MM.1S (cell line): Measurements from ENCODE around the gene SHISA6.

ENCODE experiments used
- DNase-seq: peaks from one replicate; pipeline ENCODE4 v3.0.0-alpha.2; 2015
- H2AFZ ChIP-seq: fragments of 300-600 bp; sonication (generic); 2 replicates; pipeline ENCODE4 v1.6.0; 2016; ENCODE audit warnings: antibody characterized with exemption, low read length
- H3F3A ChIP-seq: fragments of 300-600 bp; sonication (generic); 2 replicates; pipeline ENCODE4 v1.6.1; 2016; ENCODE audit warnings: mild to moderate bottlenecking, antibody characterized with exemption, low read length, moderate library complexity, mixed read lengths; ENCODE audit not compliant: insufficient read depth
- H3K27ac ChIP-seq: fragments of 300-600 bp; sonication (generic); 2 replicates; pipeline ENCODE4 v1.5.1; 2016; ENCODE audit warnings: mild to moderate bottlenecking, low read length
- H3K27me3 ChIP-seq: fragments of 300-600 bp; sonication (generic); replicated peaks from 2 replicates; pipeline ENCODE4 v1.6.0; 2016; ENCODE audit warnings: low read length; ENCODE audit not compliant: insufficient read depth
- H3K36me3 ChIP-seq: fragments of 300-600 bp; sonication (generic); replicated peaks from 2 replicates; pipeline ENCODE4 v1.6.1; 2016; ENCODE audit warnings: mild to moderate bottlenecking, low read length, mixed read lengths; ENCODE audit not compliant: insufficient read depth
- H3K4me1 ChIP-seq: fragments of 300-600 bp; sonication (generic); 2 replicates; pipeline ENCODE4 v1.6.1; 2016; ENCODE audit warnings: low read length, mixed read lengths
- H3K4me2 ChIP-seq: fragments of 300-600 bp; sonication (generic); 2 replicates; pipeline ENCODE4 v1.6.0; 2016; ENCODE audit warnings: low read depth, low read length
- H3K4me3 ChIP-seq: fragments of 300-600 bp; sonication (generic); 2 replicates; pipeline ENCODE4 v1.5.1; 2016; ENCODE audit warnings: low read length, mixed read lengths
- H3K79me2 ChIP-seq: fragments of 300-600 bp; sonication (generic); 2 replicates; pipeline ENCODE4 v1.6.1; 2016; ENCODE audit warnings: mixed run types, low read length, mixed read lengths
- H3K9ac ChIP-seq: fragments of 300-600 bp; sonication (generic); 2 replicates; pipeline ENCODE4 v1.6.1; 2016; ENCODE audit warnings: low read length, mixed read lengths
- H3K9me2 ChIP-seq: fragments of 300-600 bp; sonication (generic); replicated peaks from 2 replicates; pipeline ENCODE4 v1.6.1; 2016; ENCODE audit warnings: mild to moderate bottlenecking, low read length, mixed read lengths; ENCODE audit not compliant: insufficient read depth
- H3K9me3 ChIP-seq: fragments of 300-600 bp; sonication (generic); replicated peaks from 2 replicates; pipeline ENCODE4 v1.6.1; 2016; ENCODE audit warnings: mild to moderate bottlenecking, low read length, mixed read lengths; ENCODE audit not compliant: insufficient read depth
- H4K20me1 ChIP-seq: fragments of 300-600 bp; sonication (generic); 2 replicates; pipeline ENCODE4 v1.6.1; 2016; ENCODE audit warnings: mild to moderate bottlenecking, low read length, moderate library complexity, mixed read lengths; ENCODE audit not compliant: insufficient read depth
- CTCF ChIP-seq: fragments of 300-600 bp; sonication (generic); IDR thresholded peaks from 2 replicates; pipeline ENCODE4 v1.5.1; 2016; ENCODE audit warnings: antibody characterized with exemption, low read length, mixed read lengths
- EZH2 ChIP-seq: fragments of 300-600 bp; sonication (generic); optimal IDR thresholded peaks from 2 replicates; pipeline ENCODE3; 2017; ENCODE audit warnings: low read depth, mild to moderate bottlenecking, antibody characterized with exemption, low read length, mixed read lengths
- EZH2phosphoT487 ChIP-seq: fragments of 300-600 bp; sonication (generic); IDR thresholded peaks from 2 replicates; pipeline ENCODE4 v1.6.1; 2018; ENCODE audit warnings: antibody characterized with exemption, low read length

The SHISA6 gene

GRCh38 chr17:11545696-11546095 lies 304.7 kb downstream of the SHISA6 start:
- no peak overlapping the region for H3K4me3 ChIP-seq
- no peak overlapping the region for H2AFZ ChIP-seq
- no peaks in the 10 kb centered on the region for H3K79me2 ChIP-seq
- H3K36me3 ChIP-seq: no peaks in the 10 kb centered on the region
- no peak overlapping the region for H3K27ac ChIP-seq
- TF ChIP-seq EZH2phosphoT487: no peak
- no peak for TF ChIP-seq CTCF
- TF ChIP-seq EZH2: no peak
- H3F3A ChIP-seq: no peaks in the 10 kb centered on the region
- H3K4me2 ChIP-seq: no peak overlapping the region
- H3K9me3 ChIP-seq: no peaks in the 10 kb centered on the region
- no peaks in the 10 kb centered on the region for H4K20me1 ChIP-seq
- no peaks in the 10 kb centered on the region for H3K4me1 ChIP-seq
- no peaks in the 10 kb centered on the region for H3K9me2 ChIP-seq
- no peak for DNase-seq
- no peak overlapping the region for H3K9ac ChIP-seq
- no peaks in the 10 kb centered on the region for H3K27me3 ChIP-seq

- Histone ChIP-seq H3K79me2 (no peaks in the 10 kb centered on the region), H3K27me3 (no peaks in the 10 kb centered on the region), H3F3A (no peaks in the 10 kb centered on the region), H3K4me1 (no peaks in the 10 kb centered on the region), H3K9me3 (no peaks in the 10 kb centered on the region), H3K4me3 (no peak overlapping the region), H3K9me2 (no peaks in the 10 kb centered on the region), H3K36me3 (no peaks in the 10 kb centered on the region), H3K9ac (no peak overlapping the region), H2AFZ (no peak overlapping the region), H3K4me2 (no peak overlapping the region), H4K20me1 (no peaks in the 10 kb centered on the region), H3K27ac (no peak overlapping the region)
- no peak for TF ChIP-seq EZH2phosphoT487
- TF ChIP-seq CTCF: no peak
- TF ChIP-seq EZH2: no peak
- no peak for DNase-seq
These were observed 306.8 kb downstream of the SHISA6 start for GRCh38 chr17:11547853-11548252.

GRCh38 chr17:11548398-11548797 lies 307.4 kb downstream of the SHISA6 start:
- Histone ChIP-seq H3K27me3 (no peaks in the 10 kb centered on the region), H2AFZ (no peak overlapping the region), H3K27ac (no peak overlapping the region), H3F3A (no peaks in the 10 kb centered on the region), H3K9me2 (no peaks in the 10 kb centered on the region), H3K9ac (no peak overlapping the region), H3K4me2 (no peak overlapping the region), H4K20me1 (no peaks in the 10 kb centered on the region), H3K9me3 (no peaks in the 10 kb centered on the region), H3K36me3 (no peaks in the 10 kb centered on the region), H3K79me2 (no peaks in the 10 kb centered on the region), H3K4me1 (no peaks in the 10 kb centered on the region), H3K4me3 (no peak overlapping the region)
- TF ChIP-seq CTCF (no peak), EZH2 (no peak), EZH2phosphoT487 (no peak)
- DNase-seq: no peak
